CD8-positive, alpha-beta memory T cell (primary cell): ENCODE data around the gene MADCAM1. TPM values are rescaled to one million over a fixed set of nuclear protein-coding genes. Genes with fewer than 3 reads are reported as not detected.
A peak's percentile ranks its signal among the peaks of the same experiment; 100 is the strongest.

Experiments
- CTCF ChIA-PET: fragments of 350-600 bp; sonication (Branson Sonifier 250); formaldehyde crosslinking; loops from one replicate; lab custom pipeline; 2021; ENCODE audit warnings: antibody characterized with exemption; lab: Charles Lee
- POLR2A ChIA-PET: fragments of 350-600 bp; sonication (Branson Sonifier 250); formaldehyde crosslinking; loops from one replicate; lab custom pipeline; 2021; ENCODE audit warnings: antibody characterized with exemption; lab: Charles Lee
- DNase-seq, 5 donors: peaks; one replicate each; pipeline versions ENCODE4 v3.0.0 to v3.0.0-alpha.2; 2020 to 2022; ENCODE audit warnings: mixed read lengths in 1 of 5
- H3K27ac ChIP-seq: one replicate; pipeline ENCODE4 v1.7.0; 2013; ENCODE audit warnings: low read depth, mild to moderate bottlenecking, low read length, moderate library complexity
- H3K27me3 ChIP-seq: 2 replicates; pipeline ENCODE4 v1.7.0; 2013; ENCODE audit warnings: low read length, mild to moderate bottlenecking; ENCODE audit not compliant: insufficient read depth, poor library complexity, severe bottlenecking
- H3K36me3 ChIP-seq: 2 replicates; pipeline ENCODE4 v1.7.0; 2013; ENCODE audit warnings: mild to moderate bottlenecking, low read length, moderate library complexity; ENCODE audit not compliant: insufficient read depth
- H3K4me1 ChIP-seq: 2 replicates; pipeline ENCODE4 v1.7.0; 2013; ENCODE audit warnings: mild to moderate bottlenecking, low read length, moderate library complexity; ENCODE audit not compliant: insufficient read depth
- H3K4me3 ChIP-seq: 2 replicates; pipeline ENCODE4 v1.7.0; 2013; ENCODE audit warnings: mild to moderate bottlenecking, low read length
- H3K9me3 ChIP-seq: 2 replicates; pipeline ENCODE4 v1.7.0; 2013; ENCODE audit warnings: mild to moderate bottlenecking, low read length
- H3K27ac Mint-ChIP-seq, 8 donors: one replicate each; pipeline ENCODE4 v1.8.0; 2020 to 2021; ENCODE audit warnings: mixed read lengths in 8 of 8, mild to moderate bottlenecking in 6 of 8, inconsistent platforms in 3 of 8, moderate library complexity in 3 of 8
- H3K27me3 Mint-ChIP-seq, 2 donors: one replicate each; pipeline ENCODE4 v1.8.0; 2020 to 2021; ENCODE audit warnings: mixed read lengths in 2 of 2, mild to moderate bottlenecking in 1 of 2, moderate library complexity in 1 of 2
- H3K36me3 Mint-ChIP-seq, 3 donors: one replicate each; pipeline ENCODE4 v1.8.0; 2020 to 2021; ENCODE audit warnings: mixed read lengths in 3 of 3, inconsistent platforms in 1 of 3, mild to moderate bottlenecking in 1 of 3
- H3K4me1 Mint-ChIP-seq, 3 donors: one replicate each; pipeline ENCODE4 v1.8.0; 2020 to 2021; ENCODE audit warnings: mixed read lengths in 3 of 3, inconsistent platforms in 1 of 3, mild to moderate bottlenecking in 1 of 3
- H3K4me3 Mint-ChIP-seq, 7 donors: one replicate each; pipeline ENCODE4 v1.8.0; 2020 to 2021; ENCODE audit warnings: mixed read lengths in 7 of 7, mild to moderate bottlenecking in 6 of 7, moderate library complexity in 4 of 7, inconsistent platforms in 2 of 7
- H3K9me3 Mint-ChIP-seq, 5 donors: one replicate each; pipeline ENCODE4 v1.8.0; 2020 to 2022; ENCODE audit warnings: mixed read lengths in 5 of 5, mild to moderate bottlenecking in 3 of 5, moderate library complexity in 2 of 5, inconsistent platforms in 1 of 5
- polyA plus RNA-seq: library from polyadenylated mRNA; unstranded; fragments of 300-500 nt; fragmentation: Illumina TruSeq; gene quantifications from one replicate; pipeline ENCODE4 v1.2.3, GENCODE V29; 2021
- total RNA-seq, 2 experiments: library from RNA; stranded (reverse); gene quantifications; one replicate each; pipeline ENCODE4 v1.2.3, GENCODE V29; 2021

The MADCAM1 gene
- total and polyA plus RNA-seq, 3 experiments from 2014 or later: 0.12 to 0.44 (median 0.33) TPM

DNA sequence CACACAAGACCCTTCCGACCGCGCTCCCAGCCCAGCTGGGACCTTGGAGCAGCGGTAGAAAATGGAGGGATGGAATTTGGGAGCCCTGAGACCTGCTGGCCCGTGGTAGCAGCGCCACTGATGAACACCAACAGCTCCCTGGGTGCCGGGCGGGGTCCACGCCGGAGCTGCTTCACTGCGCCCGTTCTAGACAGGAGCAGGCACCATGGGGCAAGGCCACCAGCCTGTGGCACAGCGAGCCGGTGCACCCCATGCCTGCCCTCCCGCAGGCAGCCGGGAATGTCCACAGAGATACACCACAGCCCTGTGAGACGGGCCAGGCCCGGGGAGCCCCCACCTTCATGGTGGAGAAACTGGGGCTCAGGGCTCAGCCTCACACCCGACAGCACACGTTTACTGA is 25.6 kb upstream of the MADCAM1 start:
- H3K27ac ChIP-seq: no peak overlapping the region
- no peaks in the 10 kb centered on the region for H3K36me3 ChIP-seq
- CTCF ChIA-PET: no interaction called here
- Mint-ChIP-seq H3K36me3 (no peaks in the 10 kb centered on the region), H3K27me3 (peaks cover 5 to 6% of the 10 kb centered on the region in 2 donors), H3K4me3 (no peak overlapping the region), H3K9me3 (peaks cover 0 to 2% (median 0%) of the 10 kb centered on the region in 5 donors), H3K27ac (no peak overlapping the region), H3K4me1 (no peaks in the 10 kb centered on the region)
- POLR2A ChIA-PET: interaction anchor here (0.7 kb wide), 1 partner anchor 18 kb away, joined by 3 read pairs; no protein-coding TSS in a partner anchor
- H3K9me3 ChIP-seq: no peaks in the 10 kb centered on the region
- DNase-seq: no peak
- no peak overlapping the region for H3K4me3 ChIP-seq
- H3K27me3 ChIP-seq: no peaks in the 10 kb centered on the region
- H3K4me1 ChIP-seq: no peaks in the 10 kb centered on the region

- DNase-seq: no peak
- CTCF ChIA-PET: no interaction called here
- Mint-ChIP-seq H3K9me3 (peaks cover 0 to 2% (median 0%) of the 10 kb centered on the region in 5 donors), H3K4me1 (no peaks in the 10 kb centered on the region), H3K4me3 (no peak overlapping the region), H3K27me3 (peaks cover 5 to 6% of the 10 kb centered on the region in 2 donors), H3K27ac (no peak overlapping the region), H3K36me3 (no peaks in the 10 kb centered on the region)
- H3K36me3 ChIP-seq: no peaks in the 10 kb centered on the region
- no peaks in the 10 kb centered on the region for H3K4me1 ChIP-seq
- H3K27ac ChIP-seq: no peak overlapping the region
- POLR2A ChIA-PET: no interaction called here
- H3K27me3 ChIP-seq: no peaks in the 10 kb centered on the region
- H3K4me3 ChIP-seq: no peak overlapping the region
- H3K9me3 ChIP-seq: no peaks in the 10 kb centered on the region
Measured at GRCh38 chr19:472005-472858, 24.1 kb upstream of the MADCAM1 start.

DNA sequence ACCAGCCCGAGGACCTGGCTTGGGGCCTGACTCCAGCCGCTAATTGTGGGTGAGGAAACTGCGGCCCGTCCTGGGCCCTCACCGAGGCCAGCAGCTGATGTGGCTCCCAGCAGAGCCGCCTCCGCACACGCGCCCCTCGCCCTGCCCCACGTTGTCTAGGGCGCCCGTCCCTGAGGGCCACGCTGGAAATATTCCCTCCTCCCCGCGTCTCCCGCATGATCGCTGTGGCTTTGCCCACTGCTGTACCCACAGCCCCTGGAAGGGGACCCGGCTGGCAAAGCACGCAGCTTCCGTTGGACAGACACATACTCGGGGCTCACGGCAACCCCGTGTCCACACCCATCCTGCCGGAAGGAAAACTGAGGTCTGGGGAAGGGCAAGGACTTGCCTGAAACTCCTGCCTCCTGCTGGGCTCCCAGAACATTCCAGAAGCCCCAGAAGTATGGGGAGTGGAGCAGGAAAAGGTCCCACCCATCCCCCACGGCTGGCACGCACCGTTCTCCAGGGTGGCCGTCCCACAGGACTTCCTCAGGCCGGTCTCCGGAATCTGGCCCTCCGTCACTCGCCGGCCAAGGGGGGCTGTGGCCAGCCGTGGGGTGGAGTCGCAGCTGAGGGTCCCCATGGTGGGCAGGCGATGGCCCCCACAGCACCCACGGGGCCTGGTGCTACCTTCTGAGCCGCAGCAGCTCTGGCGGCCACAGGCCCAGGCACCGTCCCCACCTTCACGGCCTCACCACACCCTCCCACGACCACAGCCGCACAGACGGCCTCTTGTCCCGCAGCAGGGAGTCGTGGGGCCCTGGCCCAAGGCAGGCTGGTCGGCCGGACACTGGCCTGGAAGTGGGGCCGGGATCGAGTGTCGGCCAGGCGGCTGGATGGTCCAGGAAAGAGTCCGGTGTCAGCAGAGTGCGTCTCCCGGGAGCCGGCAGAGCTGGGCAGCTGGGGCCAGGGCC is 21.9 kb upstream of the MADCAM1 start:
- H3K9me3 Mint-ChIP-seq: no peaks in the 10 kb centered on the region
- no peaks in the 10 kb centered on the region for H3K36me3 Mint-ChIP-seq

GRCh38 chr19:475360-475759 is 20.9 kb upstream of the MADCAM1 start:
- ChIA-PET CTCF (interaction anchor here (0.9 kb wide), 1 partner anchor 36 kb away, joined by 4 read pairs; no protein-coding TSS in a partner anchor), POLR2A (interaction anchor here (0.7 kb wide), 1 partner anchor 113 kb away, joined by 7 read pairs; no protein-coding TSS in a partner anchor)
- Histone ChIP-seq H3K4me1 (no peaks in the 10 kb centered on the region), H3K27me3 (no peaks in the 10 kb centered on the region), H3K4me3 (no peak overlapping the region), H3K36me3 (no peaks in the 10 kb centered on the region), H3K9me3 (no peaks in the 10 kb centered on the region), H3K27ac (no peak overlapping the region)
- no peak for DNase-seq
- H3K36me3 Mint-ChIP-seq: no peaks in the 10 kb centered on the region
- H3K27ac Mint-ChIP-seq: no peak overlapping the region
- peak overlapping the region in 1 of 7 donors; percentile 30 for H3K4me3 Mint-ChIP-seq
- H3K9me3 Mint-ChIP-seq: peaks cover 0 to 5% (median 3%) of the 10 kb centered on the region in 5 donors
- H3K4me1 Mint-ChIP-seq: peaks cover 5 to 7% (median 7%) of the 10 kb centered on the region in 3 donors
- H3K27me3 Mint-ChIP-seq: peaks cover 5 to 6% of the 10 kb centered on the region in 2 donors

More for the DNA sequence above, 21.9 kb upstream of the MADCAM1 start:
- H3K9me3 ChIP-seq: no peaks in the 10 kb centered on the region
- H3K27me3 ChIP-seq: no peaks in the 10 kb centered on the region
- H3K27me3 Mint-ChIP-seq: peaks cover 5 to 6% of the 10 kb centered on the region in 2 donors
- no peak for DNase-seq
- H3K36me3 ChIP-seq: no peaks in the 10 kb centered on the region
- H3K27ac Mint-ChIP-seq: no peak overlapping the region
- no peak overlapping the region for H3K4me3 Mint-ChIP-seq
- H3K4me3 ChIP-seq: no peak overlapping the region
- CTCF ChIA-PET: no interaction called here
- H3K27ac ChIP-seq: no peak overlapping the region
- no peaks in the 10 kb centered on the region for H3K4me1 ChIP-seq
- POLR2A ChIA-PET: no interaction called here
- H3K4me1 Mint-ChIP-seq: no peaks in the 10 kb centered on the region

- Histone ChIP-seq H3K36me3 (no peaks in the 10 kb centered on the region), H3K9me3 (peaks cover 6% of the 10 kb centered on the region), H3K4me1 (no peaks in the 10 kb centered on the region), H3K27ac (no peak overlapping the region), H3K4me3 (no peak overlapping the region), H3K27me3 (no peaks in the 10 kb centered on the region)
- Mint-ChIP-seq H3K27ac (no peak overlapping the region), H3K27me3 (peaks cover 5 to 6% of the 10 kb centered on the region in 2 donors), H3K4me1 (peaks cover 5 to 9% (median 9%) of the 10 kb centered on the region in 3 donors), H3K36me3 (no peaks in the 10 kb centered on the region), H3K9me3 (peaks cover 0 to 16% (median 7%) of the 10 kb centered on the region in 5 donors), H3K4me3 (no peak overlapping the region)
- DNase-seq: no peak
- CTCF ChIA-PET: no interaction called here
- POLR2A ChIA-PET: no interaction called here
Measured at GRCh38 chr19:478236-478903, 17.9 kb upstream of the MADCAM1 start.

GRCh38 chr19:478976-479375 is 17.3 kb upstream of the MADCAM1 start:
- Mint-ChIP-seq H3K36me3 (no peaks in the 10 kb centered on the region), H3K4me3 (no peak overlapping the region), H3K4me1 (peaks cover 5 to 9% (median 9%) of the 10 kb centered on the region in 3 donors), H3K27ac (no peak overlapping the region), H3K27me3 (peaks cover 5 to 7% of the 10 kb centered on the region in 2 donors), H3K9me3 (peaks cover 0 to 16% (median 7%) of the 10 kb centered on the region in 5 donors)
- Histone ChIP-seq H3K27me3 (no peaks in the 10 kb centered on the region), H3K4me3 (no peak overlapping the region), H3K4me1 (no peaks in the 10 kb centered on the region), H3K27ac (no peak overlapping the region), H3K36me3 (no peaks in the 10 kb centered on the region), H3K9me3 (peaks cover 6% of the 10 kb centered on the region)
- CTCF ChIA-PET: no interaction called here
- POLR2A ChIA-PET: no interaction called here
- no peak for DNase-seq

DNA sequence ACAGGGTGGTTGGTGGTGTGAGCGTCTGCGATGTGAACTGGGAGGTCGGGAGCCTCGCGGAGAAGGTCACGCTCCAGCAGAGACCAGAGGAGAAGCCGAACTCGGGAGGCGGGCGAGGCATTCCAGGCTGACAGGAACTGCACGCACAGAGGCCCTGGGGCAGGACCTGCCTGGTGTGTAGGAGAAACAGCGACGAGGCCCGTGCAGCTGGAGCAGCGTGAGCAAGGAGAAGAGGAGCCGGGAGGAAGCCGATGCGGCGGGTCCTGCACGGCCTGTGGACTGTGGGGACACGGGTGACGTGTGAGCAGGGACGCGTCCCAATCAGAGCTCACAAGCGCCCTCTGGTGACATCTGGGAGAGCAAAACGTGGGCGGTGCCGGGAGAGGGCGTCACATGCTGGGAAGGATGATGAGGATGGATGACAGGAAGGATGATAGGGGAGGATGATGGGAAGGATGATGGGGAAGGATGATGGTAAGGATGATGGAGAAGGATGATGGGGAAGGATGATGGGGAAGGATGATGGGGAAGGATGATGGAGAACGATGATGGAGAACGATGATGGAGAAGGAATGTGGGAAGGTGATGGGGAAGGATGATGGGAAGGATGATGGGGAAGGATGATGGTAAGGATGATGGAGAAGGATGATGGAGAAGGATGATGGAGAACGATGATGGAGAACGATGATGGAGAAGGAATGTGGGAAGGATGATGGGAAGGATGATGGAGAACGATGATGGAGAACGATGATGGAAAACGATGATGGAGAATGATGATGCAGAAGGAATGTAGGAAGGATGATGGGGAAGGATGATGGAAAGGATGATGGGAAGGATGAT is 16.1 kb upstream of the MADCAM1 start:
- Histone ChIP-seq H3K27ac (no peak overlapping the region), H3K4me3 (no peak overlapping the region), H3K4me1 (no peaks in the 10 kb centered on the region), H3K36me3 (no peaks in the 10 kb centered on the region), H3K27me3 (no peaks in the 10 kb centered on the region), H3K9me3 (peaks cover 6% of the 10 kb centered on the region)
- H3K4me3 Mint-ChIP-seq: peak overlapping the region in 6 of 7 donors; percentile 32 to 78 (median 51)
- ChIA-PET CTCF (no interaction called here), POLR2A (no interaction called here)
- no peaks in the 10 kb centered on the region for H3K36me3 Mint-ChIP-seq
- H3K27ac Mint-ChIP-seq: peak overlapping the region in 7 of 8 donors; percentile 23 to 92 (median 57)
- DNase-seq: peak in 1 of 5 donors; percentile 25
- peaks cover 5 to 6% of the 10 kb centered on the region in 2 donors for H3K27me3 Mint-ChIP-seq
- peaks cover 5 to 9% (median 9%) of the 10 kb centered on the region in 3 donors for H3K4me1 Mint-ChIP-seq
- peaks cover 0 to 16% (median 7%) of the 10 kb centered on the region in 5 donors for H3K9me3 Mint-ChIP-seq
